Loucy (cell line): ENCODE data around the gene FGF13.

ENCODE experiments used
- H2AFZ ChIP-seq: fragments of 200-600 bp; sonication (generic); 2 replicates; pipeline ENCODE4 v1.6.0; 2016; ENCODE audit warnings: antibody characterized with exemption, mild to moderate bottlenecking, low read length, moderate library complexity
- H3F3A ChIP-seq: fragments of 200-600 bp; 2 replicates; pipeline ENCODE4 v1.6.0; 2016; ENCODE audit warnings: antibody characterized with exemption, low read depth, mild to moderate bottlenecking
- H3K27me3 ChIP-seq: fragments of 200-600 bp; sonication (generic); 2 replicates; pipeline ENCODE4 v1.6.1; 2014; ENCODE audit warnings: low read length, mild to moderate bottlenecking; ENCODE audit not compliant: insufficient read depth, poor library complexity, severe bottlenecking
- H3K36me3 ChIP-seq: fragments of 200-600 bp; sonication (generic); 2 replicates; pipeline ENCODE4 v1.6.1; 2016; ENCODE audit warnings: low read length; ENCODE audit not compliant: insufficient read depth
- H3K4me1 ChIP-seq: fragments of 200-600 bp; sonication (generic); 2 replicates; pipeline ENCODE4 v1.5.1; 2014; ENCODE audit warnings: low read length, mild to moderate bottlenecking; ENCODE audit not compliant: insufficient read depth, poor library complexity, severe bottlenecking
- H3K4me2 ChIP-seq: fragments of 200-600 bp; sonication (generic); 2 replicates; pipeline ENCODE4 v1.6.0; 2014; ENCODE audit warnings: antibody characterized with exemption, low read length, low read depth, mild to moderate bottlenecking; ENCODE audit not compliant: poor library complexity, severe bottlenecking
- H3K4me3 ChIP-seq: fragments of 200-600 bp; sonication (generic); 2 replicates; pipeline ENCODE4 v1.5.1; 2014; ENCODE audit warnings: low read length, mild to moderate bottlenecking, mixed read lengths; ENCODE audit not compliant: poor library complexity, severe bottlenecking
- H3K79me2 ChIP-seq: fragments of 200-600 bp; sonication (generic); 2 replicates; pipeline ENCODE4 v1.6.1; 2014; ENCODE audit warnings: low read length; ENCODE audit not compliant: insufficient read depth
- H3K9ac ChIP-seq: fragments of 200-600 bp; sonication (generic); 2 replicates; pipeline ENCODE4 v1.6.0; 2014; ENCODE audit warnings: mild to moderate bottlenecking, low read depth, low read length, moderate library complexity; ENCODE audit not compliant: poor library complexity, severe bottlenecking
- H3K9me2 ChIP-seq: fragments of 200-600 bp; sonication (generic); replicated peaks from 2 replicates; pipeline ENCODE4 v1.6.1; 2016; ENCODE audit warnings: low read depth, low read length, mixed read lengths
- H3K9me3 ChIP-seq: fragments of 200-600 bp; sonication (generic); 2 replicates; pipeline ENCODE4 v1.6.1; 2014; ENCODE audit warnings: mild to moderate bottlenecking, antibody characterized with exemption, low read length, low read depth; ENCODE audit not compliant: insufficient read depth
- H4K20me1 ChIP-seq: fragments of 200-600 bp; sonication (generic); 2 replicates; pipeline ENCODE4 v1.6.0; 2014; ENCODE audit warnings: antibody characterized with exemption, low read length, mild to moderate bottlenecking; ENCODE audit not compliant: insufficient read depth, poor library complexity, severe bottlenecking
- CTCF ChIP-seq: fragments of 200-600 bp; sonication (generic); conservative IDR thresholded peaks from 2 replicates; pipeline ENCODE4 v1.5.1; 2014; ENCODE audit warnings: mild to moderate bottlenecking, antibody characterized with exemption, low read length
- EZH2phosphoT487 ChIP-seq: fragments of 200-600 bp; IDR thresholded peaks from 2 replicates; pipeline ENCODE4 v1.6.1; 2018; ENCODE audit warnings: antibody characterized with exemption, mild to moderate bottlenecking, moderate library complexity, borderline replicate concordance

The FGF13 gene

GRCh38 chrX:138704101-138704500, 7.4 kb downstream of the FGF13 start:
- Histone ChIP-seq H3K9ac (no peak overlapping the region), H3K79me2 (no peaks in the 10 kb centered on the region), H3K4me1 (no peaks in the 10 kb centered on the region), H3K36me3 (no peaks in the 10 kb centered on the region), H2AFZ (no peak overlapping the region), H3K4me3 (no peak overlapping the region), H3K9me2 (no peaks in the 10 kb centered on the region), H3K9me3 (no peaks in the 10 kb centered on the region), H3K4me2 (no peak overlapping the region), H3F3A (no peaks in the 10 kb centered on the region), H3K27me3 (no peaks in the 10 kb centered on the region), H4K20me1 (no peaks in the 10 kb centered on the region)
- no peak for TF ChIP-seq CTCF
- no peak for TF ChIP-seq EZH2phosphoT487

- H3K9ac ChIP-seq: no peak overlapping the region
- H3K4me2 ChIP-seq: no peak overlapping the region
- no peak overlapping the region for H3K4me3 ChIP-seq
- H3K9me3 ChIP-seq: no peaks in the 10 kb centered on the region
- no peaks in the 10 kb centered on the region for H3K9me2 ChIP-seq
- no peak for TF ChIP-seq EZH2phosphoT487
- TF ChIP-seq CTCF: no peak
- no peaks in the 10 kb centered on the region for H3K27me3 ChIP-seq
- no peaks in the 10 kb centered on the region for H3K36me3 ChIP-seq
- no peaks in the 10 kb centered on the region for H3K4me1 ChIP-seq
- no peak overlapping the region for H2AFZ ChIP-seq
- H3K79me2 ChIP-seq: no peaks in the 10 kb centered on the region
- no peaks in the 10 kb centered on the region for H4K20me1 ChIP-seq
- no peaks in the 10 kb centered on the region for H3F3A ChIP-seq
Observed at GRCh38 chrX:138692591-138692990, 18.9 kb downstream of the FGF13 start.

- Histone ChIP-seq H3K9ac (no peak overlapping the region), H3K4me3 (no peak overlapping the region), H3K36me3 (no peaks in the 10 kb centered on the region), H4K20me1 (no peaks in the 10 kb centered on the region), H3K9me3 (no peaks in the 10 kb centered on the region), H3K27me3 (no peaks in the 10 kb centered on the region), H3K9me2 (no peaks in the 10 kb centered on the region), H3K4me1 (no peaks in the 10 kb centered on the region), H3K4me2 (no peak overlapping the region), H3K79me2 (no peaks in the 10 kb centered on the region), H2AFZ (no peak overlapping the region), H3F3A (no peaks in the 10 kb centered on the region)
- TF ChIP-seq CTCF: no peak
- TF ChIP-seq EZH2phosphoT487: no peak
Observed at GRCh38 chrX:138691186-138691585, 20.3 kb downstream of the FGF13 start.
